ENCODE data around the gene BRAP.
"Not testable (repeated sequence)": the region's sequence is repeated elsewhere in the genome, so short reads cannot be mapped to it uniquely, and the experiment has no call there.

Gene BRAP

DNA sequence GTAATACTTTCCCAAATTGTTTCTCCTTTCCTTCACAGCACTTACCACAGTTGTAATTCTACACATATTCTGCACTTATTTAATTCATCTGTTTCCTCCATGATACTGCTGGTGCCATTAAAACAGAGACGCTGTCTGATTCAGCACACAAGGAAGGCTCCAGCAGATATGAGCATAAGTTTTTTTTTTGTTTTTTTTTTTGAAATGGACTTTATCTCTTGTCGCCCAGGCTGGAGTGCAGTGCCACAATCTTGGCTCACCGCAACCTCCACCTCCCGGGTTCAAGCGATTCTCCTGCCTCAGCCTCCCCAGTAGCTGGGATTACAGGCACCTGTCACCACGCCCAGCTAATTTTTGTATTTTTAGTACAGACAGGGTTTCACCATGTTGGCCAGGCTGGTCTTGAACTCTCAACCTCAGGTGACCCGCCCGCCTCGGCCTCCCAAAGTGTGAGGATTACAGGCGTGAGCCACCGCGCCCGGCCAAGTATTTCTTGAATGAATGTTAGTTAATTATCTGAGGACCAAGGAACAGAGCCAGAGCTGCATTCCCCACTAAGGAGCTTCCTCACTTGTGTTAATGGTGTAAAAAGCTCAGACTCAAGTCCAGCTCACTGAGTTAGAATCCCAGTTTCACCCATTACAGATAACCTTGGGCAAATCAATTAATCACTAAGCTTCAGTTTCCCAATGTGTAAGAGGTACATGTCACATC, 1.1 kb downstream of the BRAP start:
- DNase-seq (ENCODE audit: low spot score): not testable (repeated sequence)

DNA sequence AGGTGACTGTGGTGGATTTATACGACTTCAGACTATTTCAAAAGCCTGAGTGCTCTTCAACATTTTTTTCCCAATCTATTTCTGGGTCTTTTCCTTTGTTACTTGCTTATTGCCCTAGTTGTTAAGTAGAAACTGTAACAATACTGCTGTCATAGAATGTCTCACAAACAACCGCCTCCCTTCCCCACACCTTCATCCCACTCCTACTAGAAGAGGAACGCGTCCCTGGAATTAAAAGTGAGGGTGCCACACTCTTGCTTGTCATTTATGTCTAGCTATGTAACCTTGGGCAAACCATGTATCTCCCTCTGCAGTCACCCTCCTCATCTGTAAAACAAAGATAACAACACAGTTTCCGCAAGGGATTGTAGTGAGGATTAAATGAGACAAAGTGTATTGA, 8.6 kb downstream of the BRAP start:
- DNase-seq (ENCODE audit: low spot score): no peak

DNA sequence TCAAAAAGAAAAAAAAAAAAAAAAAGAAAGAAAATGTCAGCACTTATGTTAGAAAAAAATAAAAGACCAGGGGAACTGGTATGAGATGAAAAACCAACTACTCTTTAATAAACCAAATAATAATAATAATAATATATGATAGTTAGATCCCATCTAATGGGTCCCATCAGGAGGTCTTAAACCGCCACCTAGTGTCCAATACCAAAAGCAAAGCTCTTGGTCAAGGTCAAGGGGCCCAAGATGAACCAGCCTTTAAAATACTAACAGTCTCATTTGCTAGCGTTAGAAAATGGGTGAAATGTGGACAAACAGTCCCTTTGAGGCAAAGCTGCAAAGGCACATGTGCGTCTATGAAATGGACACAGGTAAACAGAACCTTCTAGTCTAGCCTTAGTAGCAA, 12.3 kb downstream of the BRAP start:
- DNase-seq (ENCODE audit: low spot score): no peak

GRCh38 chr12:111672822-111673381, 12.9 kb downstream of the BRAP start:
- DNase-seq (ENCODE audit: low spot score): no peak

- no peak for DNase-seq (ENCODE audit: low spot score)
These were observed 20.5 kb downstream of the BRAP start for GRCh38 chr12:111664961-111665865.

- no peak for DNase-seq (ENCODE audit: low spot score)
These were observed 21.3 kb downstream of the BRAP start for GRCh38 chr12:111664499-111664898.

DNA sequence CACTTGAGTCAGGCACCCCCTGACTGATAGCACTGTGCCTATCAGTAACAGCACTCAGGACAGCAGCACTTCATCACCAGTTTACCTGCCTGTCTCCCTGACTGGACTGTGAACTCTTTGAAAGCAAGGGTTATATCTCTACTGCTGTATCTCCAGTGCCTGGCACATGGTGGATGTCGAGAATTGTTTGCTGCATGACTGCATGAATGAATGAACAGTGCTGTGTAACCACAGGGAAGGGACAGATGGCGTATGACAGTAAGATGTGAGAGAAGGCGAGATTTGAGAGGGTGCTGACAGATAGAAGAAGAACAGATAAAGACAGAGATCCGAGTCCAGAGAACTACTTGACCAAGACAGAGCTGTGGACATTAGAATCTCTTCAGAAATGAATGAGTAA, 29.7 kb downstream of the BRAP start:
- DNase-seq (ENCODE audit: low spot score): no peak

- DNase-seq (ENCODE audit: low spot score): no peak
These were observed 30.4 kb downstream of the BRAP start for GRCh38 chr12:111655356-111655755.

DNA sequence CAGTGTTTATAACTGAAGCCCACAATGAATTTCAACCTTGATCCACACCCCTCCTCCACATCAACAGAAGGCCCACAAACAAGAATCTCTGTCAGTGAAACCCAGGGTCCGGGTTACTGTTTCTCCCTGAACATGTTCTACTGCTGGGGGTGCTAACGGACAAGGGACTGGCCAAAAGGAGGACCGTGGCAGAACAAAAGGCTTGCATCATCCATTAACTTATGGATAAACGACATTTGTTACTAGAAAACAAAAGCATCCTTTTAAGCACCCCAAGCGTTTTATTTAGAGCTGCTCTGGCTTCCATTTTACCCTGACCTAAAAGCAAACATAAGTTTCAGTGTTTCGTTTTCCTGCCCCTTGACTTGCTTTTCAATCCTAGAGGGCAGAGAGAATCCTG, 32.2 kb downstream of the BRAP start:
- DNase-seq (ENCODE audit: low spot score): no peak

GRCh38 chr12:111652530-111652929, 33.2 kb downstream of the BRAP start:
- DNase-seq (ENCODE audit: low spot score): not testable (repeated sequence)

DNA sequence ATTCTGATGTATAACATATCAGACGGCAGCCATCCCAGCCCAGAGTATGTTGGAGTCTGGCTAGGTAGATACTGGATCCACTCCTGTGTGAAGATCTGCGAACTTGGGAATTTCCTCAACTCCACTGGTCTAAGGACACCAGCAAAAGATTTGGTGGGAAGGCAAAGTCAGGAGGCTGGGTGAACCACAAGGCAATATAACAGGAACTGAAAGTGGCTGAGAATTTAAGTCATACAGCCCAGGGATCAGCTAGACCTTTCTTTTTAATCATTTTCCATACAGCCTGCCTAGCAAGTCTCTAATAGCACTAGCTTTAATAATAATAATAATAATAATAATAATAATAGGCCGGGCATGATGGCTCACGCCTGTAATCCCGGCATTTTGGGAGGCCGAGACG, 34.8 kb downstream of the BRAP start:
- no peak for DNase-seq (ENCODE audit: low spot score)

- no peak for DNase-seq (ENCODE audit: low spot score)
These were observed 40.3 kb downstream of the BRAP start for GRCh38 chr12:111645433-111645832.

DNA sequence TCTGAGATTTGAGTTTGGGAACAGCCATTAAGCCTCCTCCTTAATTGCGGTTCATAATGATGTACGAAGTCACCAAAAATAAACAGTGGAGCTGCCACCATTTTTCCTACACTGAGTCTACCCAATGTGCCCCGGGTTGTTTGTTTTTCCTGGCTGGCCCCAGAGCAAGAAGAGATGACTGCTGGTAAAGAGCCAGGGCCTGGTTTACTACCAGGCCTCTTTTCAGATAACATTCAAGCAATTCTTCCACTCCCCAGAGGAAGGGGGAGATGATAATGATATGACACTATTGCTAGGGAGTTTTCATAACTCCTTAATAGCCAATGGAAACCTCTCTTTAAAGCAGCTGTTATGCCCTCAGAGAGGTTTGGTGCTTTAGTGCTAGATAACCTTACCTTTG, 42.3 kb downstream of the BRAP start:
- DNase-seq (ENCODE audit: low spot score): no peak

DNA sequence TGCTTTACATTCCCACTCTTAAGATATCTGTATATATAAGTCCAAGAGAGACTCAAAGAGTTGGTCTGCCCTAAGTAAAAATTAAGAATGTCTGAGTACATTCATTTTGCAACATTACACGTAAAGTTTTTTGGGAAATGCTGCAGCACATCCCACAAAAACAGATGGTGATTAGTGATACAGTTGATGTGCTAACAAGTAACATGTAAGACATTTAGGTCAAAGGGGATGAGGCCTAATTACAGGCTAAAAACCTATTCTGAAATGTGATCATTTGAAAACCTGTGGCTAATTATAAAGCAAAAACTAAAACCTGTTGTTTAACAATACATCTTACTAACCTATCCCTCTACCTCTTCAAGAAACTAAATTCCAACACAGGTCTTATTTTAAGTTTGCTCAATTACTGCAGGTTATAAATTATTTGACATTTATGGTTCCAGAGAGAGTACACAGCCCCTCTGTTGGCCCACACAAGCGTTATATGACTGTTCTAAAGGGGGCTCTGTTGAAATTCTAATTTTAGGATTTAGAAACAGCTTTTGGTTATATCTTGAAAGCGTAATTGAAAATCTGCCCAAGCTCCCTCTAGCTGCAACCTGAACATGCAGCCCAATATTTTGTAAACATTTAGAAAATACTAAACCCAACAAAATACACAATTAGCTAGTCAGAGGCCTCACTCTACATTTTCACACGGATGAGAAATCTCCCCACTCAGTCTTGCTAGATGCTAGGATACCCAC, 42.9 kb downstream of the BRAP start:
- DNase-seq (ENCODE audit: low spot score): no peak

DNA sequence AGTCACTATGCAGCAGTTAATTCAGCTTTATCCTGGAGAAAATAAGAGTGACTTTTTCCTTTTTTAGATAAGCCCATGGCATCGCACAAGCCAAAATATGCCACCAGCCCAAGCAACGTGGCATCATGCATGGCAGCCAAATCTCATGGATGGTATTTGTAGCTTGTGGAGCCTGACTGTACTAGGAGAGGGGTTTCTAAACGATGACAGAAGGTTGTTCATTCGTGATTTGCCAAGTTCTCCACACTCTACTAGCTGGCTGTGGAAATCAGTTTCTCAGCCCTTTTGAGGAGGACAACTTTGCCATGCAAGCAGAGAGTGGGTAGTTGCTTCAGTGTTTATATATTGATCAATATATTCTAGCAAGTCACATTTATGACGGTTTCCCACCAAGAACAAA, 45.2 kb downstream of the BRAP start:
- DNase-seq (ENCODE audit: low spot score): no peak

DNA sequence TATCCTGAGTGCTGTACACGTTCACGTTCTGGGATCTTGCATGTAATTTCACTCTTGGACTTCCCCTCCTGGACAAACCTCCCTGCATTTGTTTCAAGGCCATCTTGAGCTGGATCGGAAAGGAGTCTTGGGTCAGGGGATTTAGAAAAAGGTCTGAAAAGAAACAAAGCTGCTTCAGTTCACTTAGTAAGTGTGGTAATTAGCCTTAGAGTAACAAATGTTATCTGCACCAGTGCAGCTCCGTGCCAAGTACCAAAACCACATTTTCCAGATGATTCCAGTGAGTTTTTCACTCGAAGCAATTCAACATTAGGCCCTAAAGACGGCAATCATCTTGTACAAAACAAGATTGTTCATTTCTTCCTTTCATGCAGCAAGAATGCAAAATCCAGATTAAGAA, 47.2 kb downstream of the BRAP start:
- DNase-seq (ENCODE audit: low spot score): no peak

- no peak for DNase-seq (ENCODE audit: low spot score)
These were observed 49.4 kb downstream of the BRAP start for GRCh38 chr12:111636209-111636945.

- DNase-seq (ENCODE audit: low spot score): no peak
These were observed 50.2 kb downstream of the BRAP start for GRCh38 chr12:111635524-111635923.

DNA sequence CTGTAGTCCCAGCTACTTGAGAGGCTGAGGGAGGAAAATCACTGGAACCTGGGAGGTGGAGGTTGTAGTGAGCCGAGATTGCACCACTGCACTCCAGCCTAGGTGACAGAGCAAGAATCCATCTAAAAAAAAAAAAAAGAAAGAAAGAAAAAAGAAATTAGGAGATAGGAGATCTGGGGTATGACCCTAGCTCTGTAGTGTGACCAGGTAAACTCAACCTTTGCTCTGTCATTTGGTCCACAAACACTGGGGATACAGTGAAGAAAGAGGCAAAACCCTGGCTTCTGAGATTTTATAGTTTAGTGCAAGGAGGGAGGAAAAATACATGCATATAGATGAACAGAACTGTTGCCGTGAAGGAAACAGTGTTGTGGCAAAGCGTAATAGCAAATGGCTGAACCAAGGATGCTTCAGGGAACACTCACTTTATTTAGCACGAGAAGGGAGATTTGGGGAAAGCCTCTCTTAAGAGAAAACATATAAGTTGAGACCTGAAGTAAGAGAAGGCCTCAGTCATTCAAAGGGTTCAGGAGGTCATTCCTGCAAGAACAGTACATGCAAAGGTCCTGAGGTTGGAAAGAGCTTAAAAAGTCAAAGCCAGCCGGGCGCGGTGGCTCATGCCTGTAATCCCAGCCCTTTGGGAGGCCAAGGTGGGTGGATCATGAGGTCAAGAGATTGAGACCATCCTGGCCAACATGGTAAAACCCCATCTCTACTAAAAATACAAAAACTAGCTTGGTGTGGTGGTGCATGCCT, 57.1 kb downstream of the BRAP start:
- no peak for DNase-seq (ENCODE audit: low spot score)

DNA sequence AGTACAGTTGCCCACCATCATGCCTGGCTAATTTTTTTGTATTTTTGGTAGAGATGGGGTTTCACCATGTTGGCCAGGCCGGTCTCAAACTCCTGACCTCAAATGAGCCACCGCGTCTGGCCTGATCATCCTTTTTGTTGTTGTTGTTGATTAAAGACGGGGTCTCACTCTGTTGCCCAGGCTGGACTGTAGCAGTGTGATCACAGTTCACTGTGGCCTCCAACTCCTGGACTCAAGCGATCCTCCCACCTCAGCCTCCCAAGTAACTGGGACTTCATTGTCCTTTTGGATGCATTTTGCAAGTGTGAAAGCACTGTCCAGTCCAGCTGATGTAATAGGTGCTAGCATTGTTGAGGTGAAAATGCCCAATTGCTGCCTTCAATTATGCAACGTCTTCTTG, 59.5 kb downstream of the BRAP start:
- no peak for DNase-seq (ENCODE audit: low spot score)

- no peak for DNase-seq (ENCODE audit: low spot score)
These were observed 61.2 kb downstream of the BRAP start for GRCh38 chr12:111624540-111624939.

Measured in SK-N-DZ (cell line).